ENCODE results near the gene HDDC3. TPM values are rescaled to one million over a fixed set of nuclear protein-coding genes. Genes with fewer than 3 reads are reported as not detected.

HDDC3 gene
- polyA plus RNA-seq, 3 donors: 11.6 to 19.7 (median 14.8) TPM

DNA sequence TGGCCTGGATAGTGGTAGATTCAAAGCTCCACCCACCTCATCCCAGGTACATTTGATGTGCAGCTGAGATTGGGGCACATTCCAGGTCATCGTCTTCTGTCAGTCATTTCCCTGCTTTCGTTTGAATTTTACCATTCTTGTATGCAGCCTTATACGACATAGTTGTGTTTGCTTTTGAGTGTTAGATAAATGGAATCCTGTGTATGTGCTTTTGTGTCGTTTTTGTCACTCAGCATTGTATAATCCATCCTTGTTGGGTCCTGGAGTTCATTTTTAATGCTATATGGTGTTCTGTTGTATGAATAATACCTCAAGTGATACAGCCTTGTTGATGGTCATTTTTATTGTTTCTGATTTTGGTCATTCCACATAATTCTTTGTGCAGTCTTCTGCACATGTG is 29.7 kb upstream of the HDDC3 start:
- peaks cover 60 to 76% of the 10 kb centered on the region in 2 donors for H3K36me3 Mint-ChIP-seq
- H3K9me3 Mint-ChIP-seq: no peaks in the 10 kb centered on the region
- Histone ChIP-seq H4K20me1 (ENCODE audit: insufficient read depth, low read length) (no peaks in the 10 kb centered on the region), H3K27me3 (ENCODE audit: control insufficient read depth in 2 of 2, insufficient read depth in 2 of 2, low read length in 2 of 2) (no peaks in the 10 kb centered on the region), H3K36me3 (replicated peaks in 1 of 2; ENCODE audit: control insufficient read depth in 1 of 2, insufficient read depth in 2 of 2, low read length in 2 of 2) (peaks cover 41 to 74% of the 10 kb centered on the region in 2 donors), H2AFZ (ENCODE audit: insufficient read depth, low read depth, low read length, poor library complexity, severe bottlenecking) (no peak overlapping the region), H3K9ac (ENCODE audit: insufficient read depth, low read length, poor library complexity, severe bottlenecking) (no peak overlapping the region), H3K4me2 (replicated peaks; ENCODE audit: extremely low read depth, low read length, poor library complexity, severe bottlenecking) (no peak overlapping the region), H3K4me3 (replicated peaks in 1 of 3; ENCODE audit: low read depth in 2 of 3, low read length in 3 of 3) (no peak overlapping the region), H3K27ac (ENCODE audit: low read depth in 1 of 2, low read length in 2 of 2) (no peak overlapping the region), H3K9me3 (replicated peaks in 1 of 2; ENCODE audit: control insufficient read depth in 1 of 2, insufficient read depth in 1 of 2, low read length in 2 of 2) (no peaks in the 10 kb centered on the region), H3K4me1 (ENCODE audit: control insufficient read depth in 1 of 2, insufficient read depth in 2 of 2, low read length in 2 of 2) (peaks cover 0 to 4% of the 10 kb centered on the region in 2 donors), H3K79me2 (ENCODE audit: insufficient read depth, low read length) (peaks cover 11% of the 10 kb centered on the region)
- no peaks in the 10 kb centered on the region for H3K27me3 Mint-ChIP-seq (ENCODE audit: low read depth in 3 of 3)
- 100% methylated on average over 1 of the region's 4 CpGs for WGBS (ENCODE audit: insufficient coverage)
- H3K4me1 Mint-ChIP-seq: peaks cover 5% of the 10 kb centered on the region
- intact Hi-C loops (cut with micrococcal nuclease): no loop called here
- no peak for DNase-seq
- no peak overlapping the region for H3K27ac Mint-ChIP-seq
- H3K4me3 Mint-ChIP-seq: no peak overlapping the region
- TF ChIP-seq, protein P1, sequence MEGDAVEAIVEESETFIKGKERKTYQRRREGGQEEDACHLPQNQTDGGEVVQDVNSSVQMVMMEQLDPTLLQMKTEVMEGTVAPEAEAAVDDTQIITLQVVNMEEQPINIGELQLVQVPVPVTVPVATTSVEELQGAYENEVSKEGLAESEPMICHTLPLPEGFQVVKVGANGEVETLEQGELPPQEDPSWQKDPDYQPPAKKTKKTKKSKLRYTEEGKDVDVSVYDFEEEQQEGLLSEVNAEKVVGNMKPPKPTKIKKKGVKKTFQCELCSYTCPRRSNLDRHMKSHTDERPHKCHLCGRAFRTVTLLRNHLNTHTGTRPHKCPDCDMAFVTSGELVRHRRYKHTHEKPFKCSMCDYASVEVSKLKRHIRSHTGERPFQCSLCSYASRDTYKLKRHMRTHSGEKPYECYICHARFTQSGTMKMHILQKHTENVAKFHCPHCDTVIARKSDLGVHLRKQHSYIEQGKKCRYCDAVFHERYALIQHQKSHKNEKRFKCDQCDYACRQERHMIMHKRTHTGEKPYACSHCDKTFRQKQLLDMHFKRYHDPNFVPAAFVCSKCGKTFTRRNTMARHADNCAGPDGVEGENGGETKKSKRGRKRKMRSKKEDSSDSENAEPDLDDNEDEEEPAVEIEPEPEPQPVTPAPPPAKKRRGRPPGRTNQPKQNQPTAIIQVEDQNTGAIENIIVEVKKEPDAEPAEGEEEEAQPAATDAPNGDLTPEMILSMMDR (IDR thresholded peaks at IDR 0.05): no peak

DNA sequence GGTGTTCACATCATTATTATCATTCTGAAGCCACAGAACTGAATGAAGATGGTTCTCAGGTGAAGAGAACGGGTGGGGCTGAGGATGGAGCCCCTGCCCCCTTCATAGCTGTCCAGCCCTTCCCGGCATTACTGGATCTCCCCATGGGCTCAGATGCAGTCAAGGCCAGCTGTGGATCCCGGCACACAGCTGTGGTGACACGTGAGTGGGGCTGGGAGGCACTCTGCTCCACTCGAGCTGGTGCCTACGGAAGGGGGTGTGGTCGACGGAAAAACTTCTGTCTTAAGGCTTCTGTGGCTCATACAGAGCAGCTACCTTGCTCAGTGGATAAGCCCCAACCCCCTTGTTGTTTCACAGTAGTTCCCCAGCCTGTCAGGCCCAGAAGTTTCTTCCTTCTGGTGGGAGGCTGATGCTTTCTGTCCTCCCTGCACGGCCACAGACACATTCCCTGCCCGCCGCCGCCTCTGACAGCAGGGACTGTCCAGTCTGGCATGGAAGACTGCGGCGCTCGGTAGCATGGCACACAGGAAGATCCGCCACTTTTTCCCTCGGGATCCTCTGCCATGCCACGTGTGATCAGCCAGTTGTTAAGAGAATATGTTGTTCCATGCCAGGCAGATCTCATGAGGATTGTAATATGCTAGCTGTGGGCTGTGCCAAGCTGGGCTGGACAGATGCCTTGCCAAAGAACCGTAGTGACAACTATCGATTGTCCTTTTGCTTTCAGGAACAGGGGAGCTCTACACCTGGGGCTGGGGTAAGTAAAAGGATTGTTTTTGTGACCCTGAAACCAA is 28.1 kb upstream of the HDDC3 start:
- Mint-ChIP-seq H3K4me1 (peaks cover 15% of the 10 kb centered on the region), H3K9me3 (no peaks in the 10 kb centered on the region), H3K27ac (peak overlapping the region in 1 of 7 donors; percentile 15), H3K4me3 (no peak overlapping the region), H3K27me3 (ENCODE audit: low read depth in 3 of 3) (no peaks in the 10 kb centered on the region), H3K36me3 (peaks cover 45 to 62% of the 10 kb centered on the region in 2 donors)
- no peak overlapping the region for H3K9ac ChIP-seq (ENCODE audit: insufficient read depth, low read length, poor library complexity, severe bottlenecking)
- TF ChIP-seq, protein P1 (IDR thresholded peaks at IDR 0.05): no peak
- H3K4me3 ChIP-seq (replicated peaks in 1 of 3; ENCODE audit: low read depth in 2 of 3, low read length in 3 of 3): no peak overlapping the region
- H4K20me1 ChIP-seq (ENCODE audit: insufficient read depth, low read length): peaks cover 7% of the 10 kb centered on the region
- H3K27me3 ChIP-seq (ENCODE audit: control insufficient read depth in 2 of 2, insufficient read depth in 2 of 2, low read length in 2 of 2): no peaks in the 10 kb centered on the region
- H3K9me3 ChIP-seq (replicated peaks in 1 of 2; ENCODE audit: control insufficient read depth in 1 of 2, insufficient read depth in 1 of 2, low read length in 2 of 2): no peaks in the 10 kb centered on the region
- no peak overlapping the region for H3K27ac ChIP-seq (ENCODE audit: low read depth in 1 of 2, low read length in 2 of 2)
- DNase-seq: no peak
- intact Hi-C loops (cut with micrococcal nuclease): no loop called here
- H2AFZ ChIP-seq (ENCODE audit: insufficient read depth, low read depth, low read length, poor library complexity, severe bottlenecking): no peak overlapping the region
- peaks cover 10 to 17% of the 10 kb centered on the region in 2 donors for H3K4me1 ChIP-seq (ENCODE audit: control insufficient read depth in 1 of 2, insufficient read depth in 2 of 2, low read length in 2 of 2)
- peaks cover 22% of the 10 kb centered on the region for H3K79me2 ChIP-seq (ENCODE audit: insufficient read depth, low read length)
- 98% methylated on average over 16 of the region's 20 CpGs for WGBS (ENCODE audit: insufficient coverage)
- H3K4me2 ChIP-seq (replicated peaks; ENCODE audit: extremely low read depth, low read length, poor library complexity, severe bottlenecking): no peak overlapping the region
- H3K36me3 ChIP-seq (replicated peaks in 1 of 2; ENCODE audit: control insufficient read depth in 1 of 2, insufficient read depth in 2 of 2, low read length in 2 of 2): peaks cover 29 to 59% of the 10 kb centered on the region in 2 donors
